Activated naive CD4-positive, alpha-beta T cell treated with anti-CD3 and anti-CD28 coated beads, Interleukin-2, amount 50 U/mL, for 24 hours (primary cell): ENCODE data around the gene SYNDIG1.
A peak's percentile ranks its signal among the peaks of the same experiment; 100 is the strongest.

Experiments
- H3K27ac Mint-ChIP-seq: one replicate; pipeline ENCODE4 v1.8.0; 2021; ENCODE audit warnings: mild to moderate bottlenecking, mixed read lengths
- H3K27me3 Mint-ChIP-seq: one replicate; pipeline ENCODE4 v1.8.0; 2021; ENCODE audit warnings: mixed read lengths
- H3K36me3 Mint-ChIP-seq: one replicate; pipeline ENCODE4 v1.8.0; 2021; ENCODE audit warnings: mixed read lengths
- H3K4me1 Mint-ChIP-seq: one replicate; pipeline ENCODE4 v1.8.0; 2021; ENCODE audit warnings: mixed read lengths
- H3K4me3 Mint-ChIP-seq: one replicate; pipeline ENCODE4 v1.8.0; 2021; ENCODE audit warnings: mild to moderate bottlenecking, mixed read lengths
- H3K9me3 Mint-ChIP-seq: one replicate; pipeline ENCODE4 v1.8.0; 2021; ENCODE audit warnings: mixed read lengths

SYNDIG1 gene

GRCh38 chr20:24458436-24458835, 11.0 kb upstream of the SYNDIG1 start:
- H3K9me3 Mint-ChIP-seq, result no peaks in the 10 kb centered on the region
- no peak overlapping the region for H3K27ac Mint-ChIP-seq
- no peaks in the 10 kb centered on the region for H3K36me3 Mint-ChIP-seq
- H3K27me3 Mint-ChIP-seq, result peaks cover 2% of the 10 kb centered on the region
- peaks cover 6% of the 10 kb centered on the region for H3K4me1 Mint-ChIP-seq
- no peak overlapping the region for H3K4me3 Mint-ChIP-seq

- no peaks in the 10 kb centered on the region for H3K9me3 Mint-ChIP-seq
- H3K27ac Mint-ChIP-seq, result no peak overlapping the region
- no peak overlapping the region for H3K4me3 Mint-ChIP-seq
- peaks cover 2% of the 10 kb centered on the region for H3K27me3 Mint-ChIP-seq
- no peaks in the 10 kb centered on the region for H3K4me1 Mint-ChIP-seq
- H3K36me3 Mint-ChIP-seq, result no peaks in the 10 kb centered on the region
Measured at GRCh38 chr20:24459733-24460132, 9.7 kb upstream of the SYNDIG1 start.

- Mint-ChIP-seq H3K27me3 (peaks cover 3% of the 10 kb centered on the region), H3K27ac (no peak overlapping the region), H3K36me3 (no peaks in the 10 kb centered on the region), H3K9me3 (no peaks in the 10 kb centered on the region), H3K4me3 (no peak overlapping the region), H3K4me1 (no peaks in the 10 kb centered on the region)
Measured at GRCh38 chr20:24460712-24461111, 8.7 kb upstream of the SYNDIG1 start.

- Mint-ChIP-seq H3K36me3 (no peaks in the 10 kb centered on the region), H3K27me3 (peaks cover 3% of the 10 kb centered on the region), H3K27ac (no peak overlapping the region), H3K4me3 (no peak overlapping the region), H3K4me1 (no peaks in the 10 kb centered on the region), H3K9me3 (no peaks in the 10 kb centered on the region)
Measured at GRCh38 chr20:24461848-24462247, 7.6 kb upstream of the SYNDIG1 start.

- H3K36me3 Mint-ChIP-seq, result no peaks in the 10 kb centered on the region
- no peak overlapping the region for H3K4me3 Mint-ChIP-seq
- H3K4me1 Mint-ChIP-seq, result no peaks in the 10 kb centered on the region
- no peaks in the 10 kb centered on the region for H3K9me3 Mint-ChIP-seq
- no peak overlapping the region for H3K27ac Mint-ChIP-seq
- H3K27me3 Mint-ChIP-seq, result peaks cover 4% of the 10 kb centered on the region
Measured at GRCh38 chr20:24462460-24463010, 6.9 kb upstream of the SYNDIG1 start.

GRCh38 chr20:24465159-24465558, 4.3 kb upstream of the SYNDIG1 start:
- Mint-ChIP-seq H3K27ac (no peak overlapping the region), H3K9me3 (no peaks in the 10 kb centered on the region), H3K4me1 (no peaks in the 10 kb centered on the region), H3K27me3 (peaks cover 3% of the 10 kb centered on the region), H3K4me3 (no peak overlapping the region), H3K36me3 (no peaks in the 10 kb centered on the region)

GRCh38 chr20:24465730-24466129, 3.7 kb upstream of the SYNDIG1 start:
- Mint-ChIP-seq H3K4me1 (peaks cover 4% of the 10 kb centered on the region), H3K27ac (no peak overlapping the region), H3K36me3 (no peaks in the 10 kb centered on the region), H3K9me3 (no peaks in the 10 kb centered on the region), H3K27me3 (peaks cover 7% of the 10 kb centered on the region), H3K4me3 (no peak overlapping the region)

GRCh38 chr20:24468401-24469115, 871 bp upstream of the SYNDIG1 start:
- Mint-ChIP-seq H3K27me3 (peaks cover 22% of the 10 kb centered on the region), H3K4me1 (peaks cover 12% of the 10 kb centered on the region), H3K4me3 (no peak overlapping the region), H3K36me3 (no peaks in the 10 kb centered on the region), H3K9me3 (no peaks in the 10 kb centered on the region), H3K27ac (no peak overlapping the region)

GRCh38 chr20:24469894-24470745, 691 bp downstream of the SYNDIG1 start:
- no peak overlapping the region for H3K27ac Mint-ChIP-seq
- no peaks in the 10 kb centered on the region for H3K9me3 Mint-ChIP-seq
- H3K4me1 Mint-ChIP-seq, result peaks cover 12% of the 10 kb centered on the region
- peaks cover 29% of the 10 kb centered on the region for H3K27me3 Mint-ChIP-seq
- H3K4me3 Mint-ChIP-seq, result peak overlapping the region; percentile 42
- no peaks in the 10 kb centered on the region for H3K36me3 Mint-ChIP-seq

GRCh38 chr20:24470746-24471582, 1.5 kb downstream of the SYNDIG1 start:
- H3K4me3 Mint-ChIP-seq, result peak overlapping the region; percentile 55
- no peaks in the 10 kb centered on the region for H3K9me3 Mint-ChIP-seq
- H3K27me3 Mint-ChIP-seq, result peaks cover 28% of the 10 kb centered on the region
- H3K36me3 Mint-ChIP-seq, result no peaks in the 10 kb centered on the region
- no peak overlapping the region for H3K27ac Mint-ChIP-seq
- peaks cover 12% of the 10 kb centered on the region for H3K4me1 Mint-ChIP-seq

GRCh38 chr20:24472426-24472825, 3.0 kb downstream of the SYNDIG1 start:
- H3K4me1 Mint-ChIP-seq, result peaks cover 12% of the 10 kb centered on the region
- no peak overlapping the region for H3K27ac Mint-ChIP-seq
- H3K27me3 Mint-ChIP-seq, result peaks cover 27% of the 10 kb centered on the region
- no peaks in the 10 kb centered on the region for H3K9me3 Mint-ChIP-seq
- no peak overlapping the region for H3K4me3 Mint-ChIP-seq
- H3K36me3 Mint-ChIP-seq, result no peaks in the 10 kb centered on the region

- no peak overlapping the region for H3K4me3 Mint-ChIP-seq
- no peaks in the 10 kb centered on the region for H3K36me3 Mint-ChIP-seq
- no peaks in the 10 kb centered on the region for H3K9me3 Mint-ChIP-seq
- H3K4me1 Mint-ChIP-seq, result peaks cover 12% of the 10 kb centered on the region
- H3K27ac Mint-ChIP-seq, result no peak overlapping the region
- peaks cover 26% of the 10 kb centered on the region for H3K27me3 Mint-ChIP-seq
Measured at GRCh38 chr20:24473435-24474223, 4.2 kb downstream of the SYNDIG1 start.

- no peaks in the 10 kb centered on the region for H3K4me1 Mint-ChIP-seq
- H3K27me3 Mint-ChIP-seq, result peaks cover 9% of the 10 kb centered on the region
- H3K9me3 Mint-ChIP-seq, result no peaks in the 10 kb centered on the region
- H3K36me3 Mint-ChIP-seq, result no peaks in the 10 kb centered on the region
- H3K27ac Mint-ChIP-seq, result no peak overlapping the region
- H3K4me3 Mint-ChIP-seq, result no peak overlapping the region
Measured at GRCh38 chr20:24477831-24478547, 8.6 kb downstream of the SYNDIG1 start.

GRCh38 chr20:24478584-24478983, 9.2 kb downstream of the SYNDIG1 start:
- Mint-ChIP-seq H3K36me3 (no peaks in the 10 kb centered on the region), H3K27ac (no peak overlapping the region), H3K27me3 (peaks cover 9% of the 10 kb centered on the region), H3K4me3 (no peak overlapping the region), H3K4me1 (no peaks in the 10 kb centered on the region), H3K9me3 (no peaks in the 10 kb centered on the region)
